Prostate gland (tissue), 2 donors: Measurements from ENCODE around the gene NAGS. TPM values are rescaled to one million over a fixed set of nuclear protein-coding genes. Genes with fewer than 3 reads are reported as not detected.
"Not testable (repeated sequence)": the region's sequence is repeated elsewhere in the genome, so short reads cannot be mapped to it uniquely, and the experiment has no call there.

Source experiments
- DNase-seq: peaks from one replicate; pipeline ENCODE4 v3.0.0-alpha.2; 2019; ENCODE audit warnings: low spot score
- H3K27ac ChIP-seq, 2 donors: fragments of 200-600 bp; sonication (generic); 2 replicates each; pipeline ENCODE4 v1.5.1; 2017 to 2019
- H3K27me3 ChIP-seq: fragments of 200-600 bp; sonication (generic); replicated peaks from 2 replicates; pipeline ENCODE4 v1.5.1; 2019; ENCODE audit not compliant: insufficient read depth
- H3K36me3 ChIP-seq, 2 donors: fragments of 200-600 bp; sonication (generic); 1 replicate in 1 of 2; 2 replicates in 1 of 2; pipeline versions ENCODE4 v1.5.1 to v1.8.1; 2017 to 2019
- H3K4me1 ChIP-seq: fragments of 200-600 bp; sonication (generic); replicated peaks from 2 replicates; pipeline ENCODE4 v1.5.1; 2019
- H3K4me3 ChIP-seq, 2 donors: fragments of 200-600 bp; sonication (generic); 2 replicates each; pipeline ENCODE4 v1.5.1; 2017 to 2019
- H3K9me3 ChIP-seq: fragments of 200-600 bp; sonication (generic); 2 replicates; pipeline ENCODE4 v1.5.1; 2017
- CTCF ChIP-seq, 4 experiments: fragments of 200-600 bp in 2 of 4; fragments of 450-650 bp in 2 of 4; sonication (generic) in 2 of 4; IDR thresholded peaks; 1 replicate in 3 of 4; 2 replicates in 1 of 4; pipeline ENCODE4 v1.5.1; 2016 to 2019; ENCODE audit warnings: antibody characterized with exemption in 4 of 4, mild to moderate bottlenecking in 2 of 4, moderate library complexity in 2 of 4
- POLR2A ChIP-seq: fragments of 450-650 bp; IDR thresholded peaks from one replicate; pipeline ENCODE4 v1.6.1; 2016; ENCODE audit warnings: antibody characterized with exemption, mild to moderate bottlenecking
- POLR2AphosphoS5 ChIP-seq: sonication (generic); formaldehyde crosslinking; IDR thresholded peaks from one replicate; pipeline ENCODE4 v1.6.1; 2017; ENCODE audit warnings: antibody characterized with exemption
- WGBS: methylation state at CpG from one replicate; pipeline ENCODE4 v1.1.5; 2018; 5-methylcytosine and 5-hydroxymethylcytosine counted together
- intact Hi-C: fragments of 100-400 bp; cut with DNase I; formaldehyde crosslinking; loops from one replicate; pipeline ENCODE4 v1.14.2; 2022
- total RNA-seq, 2 donors: library from RNA; depleted of rRNA; stranded (reverse); fragments of >200 nt; gene quantifications; one replicate each; pipeline ENCODE4 v1.1.0, GENCODE V29; 2016

Gene NAGS
- total RNA-seq, 2 donors from 2014 or later: 3.1 to 3.8 TPM

DNA sequence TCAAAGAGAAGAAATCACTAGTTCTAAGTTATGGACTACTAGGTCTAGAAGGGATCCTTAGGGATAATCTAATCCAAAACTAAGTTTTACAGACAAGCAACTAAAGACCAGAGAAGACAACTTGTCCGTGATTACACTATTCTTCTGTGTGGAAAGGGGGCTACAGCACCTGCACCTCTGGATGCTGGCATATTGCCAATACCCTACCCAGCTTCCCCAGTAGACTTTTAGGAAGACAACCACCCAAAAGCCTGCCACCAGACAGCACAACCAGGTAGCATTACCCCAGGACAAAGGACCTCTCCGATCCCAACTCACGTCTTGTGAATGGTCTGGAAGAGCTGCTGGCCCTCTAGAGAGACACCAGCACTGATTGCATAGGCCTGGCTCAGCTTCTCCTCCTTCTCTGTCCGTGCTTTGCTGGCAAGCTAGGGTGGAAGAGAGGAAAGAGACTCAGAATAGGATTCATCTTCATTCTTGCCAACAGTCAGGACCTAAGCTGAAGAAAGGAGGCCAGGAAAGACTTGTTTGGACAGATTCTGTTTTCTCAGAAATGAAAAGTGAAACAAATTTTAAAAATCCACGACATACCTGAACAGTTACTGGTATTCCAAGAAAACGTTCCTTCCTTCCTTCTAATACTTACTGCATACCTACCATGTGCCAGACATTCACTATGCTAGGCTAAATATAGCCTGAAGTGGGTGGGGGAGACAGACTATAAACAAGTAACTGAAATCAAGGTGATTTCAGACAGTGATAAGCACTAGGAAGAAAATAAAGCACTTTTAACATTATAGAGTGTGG is 35.6 kb downstream of the NAGS start:
- no peak for DNase-seq
- WGBS: 40% methylated on average over 6 of the region's 6 CpGs
- H3K27me3 ChIP-seq: no peaks in the 10 kb centered on the region
- H3K36me3 ChIP-seq: no peaks in the 10 kb centered on the region
- H3K9me3 ChIP-seq: no peaks in the 10 kb centered on the region
- peaks cover 7% of the 10 kb centered on the region for H3K4me1 ChIP-seq
- intact Hi-C loops: loop anchor here (5.0 kb wide), 1 partner anchor 98 kb away; the partner anchor contains the start of gene PPY
- TF ChIP-seq POLR2A (no peak), POLR2AphosphoS5 (peak; percentile 75), CTCF (IDR thresholded peaks at IDR 0.05) (no peak)
- H3K27ac ChIP-seq: peak overlapping the region; percentile 54 to 71
- H3K4me3 ChIP-seq: no peak overlapping the region

- Histone ChIP-seq H3K9me3 (no peaks in the 10 kb centered on the region), H3K27ac (peak overlapping the region; percentile 63 to 75), H3K36me3 (no peaks in the 10 kb centered on the region), H3K4me3 (no peak overlapping the region), H3K27me3 (no peaks in the 10 kb centered on the region), H3K4me1 (peaks cover 7% of the 10 kb centered on the region)
- intact Hi-C loops: loop anchor here (5.0 kb wide), 1 partner anchor 101 kb away; the partner anchor contains the start of gene PPY
- DNase-seq: no peak
- WGBS: 41% methylated on average over 4 of the region's 4 CpGs
- TF ChIP-seq CTCF (IDR thresholded peaks at IDR 0.05): no peak
- TF ChIP-seq POLR2AphosphoS5: peak; percentile 27
- TF ChIP-seq POLR2A: no peak
Observed at GRCh38 chr17:44043272-44043696, 38.9 kb downstream of the NAGS start.

DNA sequence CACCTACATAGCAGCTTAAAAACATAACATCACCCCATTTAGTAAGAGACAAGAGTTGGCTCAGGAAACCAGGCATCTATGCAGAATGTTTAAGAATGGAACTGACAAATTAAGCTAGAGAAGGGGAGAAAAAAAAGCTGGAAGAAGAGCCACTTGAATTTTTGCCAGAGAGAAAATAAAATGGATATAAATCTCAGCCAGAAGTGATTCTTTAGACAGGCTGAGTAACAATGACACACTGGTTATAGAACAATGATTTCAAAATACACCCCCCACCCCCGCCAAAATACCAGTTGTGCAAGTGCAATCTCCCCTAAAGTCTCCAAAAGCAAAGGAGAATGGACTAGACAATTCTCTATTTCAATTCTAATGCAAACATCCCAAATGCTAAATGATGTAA is 39.6 kb downstream of the NAGS start:
- Histone ChIP-seq H3K27ac (peak overlapping the region; percentile 63 to 75), H3K27me3 (no peaks in the 10 kb centered on the region), H3K4me1 (peaks cover 7% of the 10 kb centered on the region), H3K9me3 (no peaks in the 10 kb centered on the region), H3K36me3 (no peaks in the 10 kb centered on the region), H3K4me3 (no peak overlapping the region)
- DNase-seq: no peak
- intact Hi-C loops: loop anchor here (5.0 kb wide), 1 partner anchor 102 kb away; the partner anchor contains the start of gene PPY
- WGBS: 42% methylated on average over 1 of the region's 1 CpG
- no peak for TF ChIP-seq POLR2A
- TF ChIP-seq CTCF (IDR thresholded peaks at IDR 0.05): no peak

- Histone ChIP-seq H3K9me3 (no peaks in the 10 kb centered on the region), H3K27me3 (no peaks in the 10 kb centered on the region), H3K36me3 (no peaks in the 10 kb centered on the region), H3K4me1 (peaks cover 3% of the 10 kb centered on the region), H3K4me3 (no peak overlapping the region), H3K27ac (no peak overlapping the region)
- intact Hi-C loops: no loop called here
- 89% methylated on average over 4 of the region's 4 CpGs for WGBS
- TF ChIP-seq POLR2AphosphoS5 (no peak), CTCF (IDR thresholded peaks at IDR 0.05) (no peak), POLR2A (no peak)
- DNase-seq: no peak
Observed at GRCh38 chr17:44045486-44045885, 41.1 kb downstream of the NAGS start.

DNA sequence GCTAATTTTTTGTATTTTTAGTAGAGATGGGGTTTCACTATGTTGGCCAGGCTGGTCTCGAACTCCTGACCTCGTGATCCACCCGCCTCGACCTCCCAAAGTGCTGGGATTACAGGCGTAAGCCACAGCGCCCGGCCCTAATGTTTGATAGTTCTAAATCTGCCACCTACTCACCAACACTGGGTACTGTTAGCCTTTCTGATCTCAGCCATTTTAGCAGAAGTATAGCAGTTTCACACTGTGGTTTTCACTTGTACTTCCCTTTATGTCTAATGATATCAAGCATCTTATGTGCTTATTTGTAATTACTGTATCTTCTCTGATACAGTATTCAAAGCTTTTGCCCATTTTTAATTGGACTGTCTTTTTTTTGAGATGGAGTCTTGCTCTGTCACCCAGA is 42.5 kb downstream of the NAGS start:
- DNase-seq, H3K4me3 ChIP-seq, H3K27ac ChIP-seq, H3K36me3 ChIP-seq, H3K27me3 ChIP-seq, H3K4me1 ChIP-seq, intact Hi-C loops, H3K9me3 ChIP-seq: not testable (repeated sequence)
- WGBS: 98% methylated on average over 7 of the region's 7 CpGs
